ENCODE measurements around the gene MRPL21. TPM values are rescaled to one million over a fixed set of nuclear protein-coding genes. Genes with fewer than 3 reads are reported as not detected.
"Not testable (repeated sequence)": the region's sequence is repeated elsewhere in the genome, so short reads cannot be mapped to it uniquely, and the experiment has no call there.

MRPL21 gene
- total RNA-seq, 2 donors from 2014 or later, result 41.1 to 76.9 TPM

GRCh38 chr11:68891351-68891948 lies 12.2 kb downstream of the MRPL21 start:
- H3K27ac ChIP-seq, result peak overlapping the region; percentile 78 to 88
- H3K9me3 ChIP-seq, result no peaks in the 10 kb centered on the region
- H3K27me3 ChIP-seq (replicated peaks; ENCODE audit: insufficient read depth), result no peaks in the 10 kb centered on the region
- peak; percentile 24 for DNase-seq (ENCODE audit: low spot score)
- intact Hi-C loops (cut with DNase I), result no loop called here
- no peak overlapping the region for H3K4me3 ChIP-seq
- peaks cover 0 to 7% of the 10 kb centered on the region in 2 donors for H3K36me3 ChIP-seq
- 45% methylated on average over 17 of the region's 17 CpGs for WGBS
- peaks cover 16% of the 10 kb centered on the region for H3K4me1 ChIP-seq (replicated peaks)
- no peak for TF ChIP-seq POLR2A (IDR thresholded peaks at IDR 0.05)
- TF ChIP-seq, protein P1, sequence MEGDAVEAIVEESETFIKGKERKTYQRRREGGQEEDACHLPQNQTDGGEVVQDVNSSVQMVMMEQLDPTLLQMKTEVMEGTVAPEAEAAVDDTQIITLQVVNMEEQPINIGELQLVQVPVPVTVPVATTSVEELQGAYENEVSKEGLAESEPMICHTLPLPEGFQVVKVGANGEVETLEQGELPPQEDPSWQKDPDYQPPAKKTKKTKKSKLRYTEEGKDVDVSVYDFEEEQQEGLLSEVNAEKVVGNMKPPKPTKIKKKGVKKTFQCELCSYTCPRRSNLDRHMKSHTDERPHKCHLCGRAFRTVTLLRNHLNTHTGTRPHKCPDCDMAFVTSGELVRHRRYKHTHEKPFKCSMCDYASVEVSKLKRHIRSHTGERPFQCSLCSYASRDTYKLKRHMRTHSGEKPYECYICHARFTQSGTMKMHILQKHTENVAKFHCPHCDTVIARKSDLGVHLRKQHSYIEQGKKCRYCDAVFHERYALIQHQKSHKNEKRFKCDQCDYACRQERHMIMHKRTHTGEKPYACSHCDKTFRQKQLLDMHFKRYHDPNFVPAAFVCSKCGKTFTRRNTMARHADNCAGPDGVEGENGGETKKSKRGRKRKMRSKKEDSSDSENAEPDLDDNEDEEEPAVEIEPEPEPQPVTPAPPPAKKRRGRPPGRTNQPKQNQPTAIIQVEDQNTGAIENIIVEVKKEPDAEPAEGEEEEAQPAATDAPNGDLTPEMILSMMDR (IDR thresholded peaks at IDR 0.05), result no peak
- no peak for TF ChIP-seq POLR2AphosphoS5 (IDR thresholded peaks at IDR 0.05)

DNA sequence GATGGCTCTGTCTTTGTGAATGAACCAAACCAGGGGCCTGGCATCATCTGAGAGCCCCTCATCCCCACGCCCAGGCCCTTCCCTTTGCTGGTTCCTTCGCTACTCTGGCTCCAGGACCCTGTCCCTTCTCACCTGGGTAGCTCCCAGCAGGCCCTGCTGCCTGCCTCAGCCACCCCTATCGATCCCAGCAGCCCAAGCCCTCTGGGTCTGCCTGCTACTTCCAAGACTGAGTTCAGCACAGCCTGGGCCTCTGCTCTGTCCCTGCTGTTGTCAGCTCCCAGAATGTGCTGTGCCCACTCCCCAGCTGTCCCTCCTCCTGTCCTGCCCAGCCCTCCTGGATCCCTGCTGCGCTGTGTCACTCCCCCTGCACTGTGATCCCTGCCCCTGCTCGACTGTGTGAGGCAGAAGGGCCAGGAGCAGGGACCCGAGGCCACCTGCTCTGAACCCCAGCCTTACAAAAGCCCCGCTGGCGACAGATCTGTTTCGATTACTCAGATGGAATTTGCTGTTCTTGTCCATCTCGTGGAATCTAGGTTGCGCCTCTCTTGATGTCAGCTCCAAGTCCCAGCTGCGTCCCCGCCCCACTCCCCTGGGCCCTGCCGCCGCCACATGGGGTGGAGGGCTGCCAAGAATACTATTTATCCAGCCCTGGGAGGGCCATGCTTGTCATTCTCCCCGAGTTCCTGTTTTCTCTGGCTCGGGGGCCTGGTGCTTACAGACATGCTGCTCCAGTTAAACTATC lies 13.0 kb downstream of the MRPL21 start:
- Histone ChIP-seq H3K27me3 (replicated peaks; ENCODE audit: insufficient read depth) (no peaks in the 10 kb centered on the region), H3K36me3 (peaks cover 0 to 4% of the 10 kb centered on the region in 2 donors), H3K4me1 (replicated peaks) (peaks cover 16% of the 10 kb centered on the region), H3K9me3 (no peaks in the 10 kb centered on the region), H3K4me3 (no peak overlapping the region), H3K27ac (peak overlapping the region; percentile 78 to 88)
- TF ChIP-seq, protein P1 (IDR thresholded peaks at IDR 0.05), result peak in 1 of 4 experiments; percentile 17
- peak; percentile 1 for TF ChIP-seq POLR2A (IDR thresholded peaks at IDR 0.05)
- TF ChIP-seq POLR2AphosphoS5 (IDR thresholded peaks at IDR 0.05), result peak; percentile 94
- DNase-seq (ENCODE audit: low spot score), result peak; percentile 94
- intact Hi-C loops (cut with DNase I), result no loop called here
- 22% methylated on average over 17 of the region's 17 CpGs for WGBS

- intact Hi-C loops (cut with DNase I), result no loop called here
These were observed 13.6 kb downstream of the MRPL21 start for GRCh38 chr11:68889948-68890446.

GRCh38 chr11:68884827-68885226 lies 18.8 kb downstream of the MRPL21 start:
- WGBS, result 94% methylated on average over 15 of the region's 15 CpGs
- H3K27ac ChIP-seq; H3K36me3 ChIP-seq; H3K9me3 ChIP-seq; DNase-seq (ENCODE audit: low spot score); H3K27me3 ChIP-seq (replicated peaks; ENCODE audit: insufficient read depth); H3K4me1 ChIP-seq (replicated peaks); H3K4me3 ChIP-seq; intact Hi-C loops (cut with DNase I): not testable (repeated sequence)

More at GRCh38 chr11:68889948-68890446, 13.6 kb downstream of the MRPL21 start:
- Histone ChIP-seq H3K9me3 (no peaks in the 10 kb centered on the region), H3K36me3 (peaks cover 0 to 4% of the 10 kb centered on the region in 2 donors), H3K27ac (peak overlapping the region; percentile 78 to 88), H3K27me3 (replicated peaks; ENCODE audit: insufficient read depth) (no peaks in the 10 kb centered on the region), H3K4me3 (no peak overlapping the region), H3K4me1 (replicated peaks) (peaks cover 16% of the 10 kb centered on the region)
- DNase-seq (ENCODE audit: low spot score), result no peak
- no peak for TF ChIP-seq POLR2A (IDR thresholded peaks at IDR 0.05)
- TF ChIP-seq, protein P1 (IDR thresholded peaks at IDR 0.05), result peak in 3 of 4 experiments; percentile 29 to 50 (median 42)
- WGBS, result 36% methylated on average over 18 of the region's 18 CpGs

DNA sequence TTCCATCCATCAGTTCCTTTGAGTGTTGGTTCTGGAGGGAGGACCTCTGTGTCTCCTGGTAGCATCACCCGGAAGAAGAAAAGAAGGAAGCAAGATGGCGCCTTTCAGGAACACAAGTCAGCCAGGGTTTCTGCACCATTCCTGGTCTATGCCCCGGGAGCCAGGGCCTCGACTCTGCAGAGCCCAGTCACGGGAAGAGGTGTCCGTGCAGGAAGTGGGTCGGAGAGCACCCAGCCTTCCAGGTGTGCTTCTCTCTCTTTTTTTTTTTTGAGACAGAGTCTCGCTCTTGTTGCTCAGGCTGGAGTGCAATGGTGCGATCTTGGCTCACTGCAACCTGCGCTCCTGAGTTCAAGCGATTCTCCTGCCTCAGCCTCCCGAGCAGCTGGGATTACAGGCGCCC lies 21.2 kb downstream of the MRPL21 start:
- TF ChIP-seq, protein P1 (IDR thresholded peaks at IDR 0.05), result no peak
- TF ChIP-seq POLR2AphosphoS5 (IDR thresholded peaks at IDR 0.05), result no peak
- TF ChIP-seq POLR2A (IDR thresholded peaks at IDR 0.05), result no peak
- WGBS, result 89% methylated on average over 13 of the region's 13 CpGs
- intact Hi-C loops (cut with DNase I), result no loop called here

More for the DNA sequence above, 21.2 kb downstream of the MRPL21 start:
- Histone ChIP-seq H3K9me3 (no peaks in the 10 kb centered on the region), H3K4me3 (no peak overlapping the region), H3K4me1 (replicated peaks) (no peaks in the 10 kb centered on the region), H3K36me3 (no peaks in the 10 kb centered on the region), H3K27me3 (replicated peaks; ENCODE audit: insufficient read depth) (no peaks in the 10 kb centered on the region), H3K27ac (no peak overlapping the region)
- no peak for DNase-seq (ENCODE audit: low spot score)

Measured in prostate gland (tissue), 2 donors.